Stimulated activated naive CD8-positive, alpha-beta T cell treated with anti-CD3 and anti-CD28 coated beads, Interleukin-15, Interleukin-2, amounts not matched to agents 100 ng/mL and 50 ng/mL, for 24 hours (primary cell): Measurements from ENCODE around the gene GDI1.

ENCODE experiments used
- H3K27ac Mint-ChIP-seq: one replicate; pipeline ENCODE4 v1.8.0; 2021; ENCODE audit warnings: mild to moderate bottlenecking, mixed read lengths
- H3K27me3 Mint-ChIP-seq: one replicate; pipeline ENCODE4 v1.8.0; 2021; ENCODE audit warnings: mixed read lengths
- H3K36me3 Mint-ChIP-seq: one replicate; pipeline ENCODE4 v1.8.0; 2021; ENCODE audit warnings: low read depth, mixed read lengths
- H3K4me1 Mint-ChIP-seq: one replicate; pipeline ENCODE4 v1.8.0; 2021; ENCODE audit warnings: low read depth, mixed read lengths
- H3K4me3 Mint-ChIP-seq: one replicate; pipeline ENCODE4 v1.8.0; 2021; ENCODE audit warnings: mild to moderate bottlenecking, mixed read lengths
- H3K9me3 Mint-ChIP-seq: one replicate; pipeline ENCODE4 v1.8.0; 2021; ENCODE audit warnings: mixed read lengths

Gene GDI1

GRCh38 chrX:154440623-154441357, 3.8 kb downstream of the GDI1 start:
- Mint-ChIP-seq H3K4me1 (peaks cover 24% of the 10 kb centered on the region), H3K4me3 (no peak overlapping the region), H3K36me3 (peaks cover 9% of the 10 kb centered on the region), H3K27ac (no peak overlapping the region), H3K9me3 (no peaks in the 10 kb centered on the region), H3K27me3 (no peaks in the 10 kb centered on the region)

- Mint-ChIP-seq H3K4me3 (no peak overlapping the region), H3K27ac (no peak overlapping the region), H3K4me1 (peaks cover 19% of the 10 kb centered on the region), H3K27me3 (no peaks in the 10 kb centered on the region), H3K36me3 (peaks cover 3% of the 10 kb centered on the region), H3K9me3 (no peaks in the 10 kb centered on the region)
Observed at GRCh38 chrX:154441564-154441963, 4.6 kb downstream of the GDI1 start.

GRCh38 chrX:154441984-154442707, 5.2 kb downstream of the GDI1 start:
- H3K36me3 Mint-ChIP-seq: peaks cover 6% of the 10 kb centered on the region
- H3K4me1 Mint-ChIP-seq: peaks cover 19% of the 10 kb centered on the region
- no peak overlapping the region for H3K4me3 Mint-ChIP-seq
- no peaks in the 10 kb centered on the region for H3K27me3 Mint-ChIP-seq
- H3K27ac Mint-ChIP-seq: no peak overlapping the region
- H3K9me3 Mint-ChIP-seq: no peaks in the 10 kb centered on the region

GRCh38 chrX:154443479-154443910, 6.5 kb downstream of the GDI1 start:
- H3K9me3 Mint-ChIP-seq: no peaks in the 10 kb centered on the region
- H3K4me1 Mint-ChIP-seq: peaks cover 10% of the 10 kb centered on the region
- no peaks in the 10 kb centered on the region for H3K27me3 Mint-ChIP-seq
- H3K4me3 Mint-ChIP-seq: peak overlapping the region; percentile 71
- no peak overlapping the region for H3K27ac Mint-ChIP-seq
- H3K36me3 Mint-ChIP-seq: peaks cover 7% of the 10 kb centered on the region

- no peak within 1 kb of the TSS for H3K27ac Mint-ChIP-seq
- peaks cover 7% of the 10 kb centered on the region for H3K4me1 Mint-ChIP-seq
- H3K4me3 Mint-ChIP-seq: peak within 1 kb of the TSS; percentile 71
- peaks cover 4% of the 10 kb centered on the region for H3K36me3 Mint-ChIP-seq
- H3K27me3 Mint-ChIP-seq: no peaks in the 10 kb centered on the region
- no peaks in the 10 kb centered on the region for H3K9me3 Mint-ChIP-seq
Observed at GRCh38 chrX:154443992-154444754, 7.2 kb downstream of the GDI1 start, which contains the start of gene FAM50A. Gene FAM50A, plus strand, starts transcription at chrX:154444141. Its CDS starts 95 bp downstream, at chrX:154444236.

GRCh38 chrX:154444755-154445246, 7.8 kb downstream of the GDI1 start:
- Mint-ChIP-seq H3K4me3 (peak overlapping the region; percentile 69), H3K4me1 (peaks cover 7% of the 10 kb centered on the region), H3K27ac (no peak overlapping the region), H3K9me3 (no peaks in the 10 kb centered on the region), H3K27me3 (no peaks in the 10 kb centered on the region), H3K36me3 (peaks cover 4% of the 10 kb centered on the region)

- H3K4me3 Mint-ChIP-seq: no peak overlapping the region
- H3K36me3 Mint-ChIP-seq: peaks cover 4% of the 10 kb centered on the region
- no peaks in the 10 kb centered on the region for H3K27me3 Mint-ChIP-seq
- no peaks in the 10 kb centered on the region for H3K9me3 Mint-ChIP-seq
- H3K4me1 Mint-ChIP-seq: peaks cover 7% of the 10 kb centered on the region
- no peak overlapping the region for H3K27ac Mint-ChIP-seq
Observed at GRCh38 chrX:154445776-154446175, 8.8 kb downstream of the GDI1 start.

- Mint-ChIP-seq H3K36me3 (peaks cover 4% of the 10 kb centered on the region), H3K4me3 (no peak overlapping the region), H3K4me1 (peaks cover 4% of the 10 kb centered on the region), H3K27ac (no peak overlapping the region), H3K9me3 (no peaks in the 10 kb centered on the region), H3K27me3 (no peaks in the 10 kb centered on the region)
Observed at GRCh38 chrX:154446430-154446829, 9.5 kb downstream of the GDI1 start.

GRCh38 chrX:154448484-154448883, 11.5 kb downstream of the GDI1 start:
- Mint-ChIP-seq H3K27ac (no peak overlapping the region), H3K4me3 (no peak overlapping the region), H3K36me3 (peaks cover 4% of the 10 kb centered on the region), H3K4me1 (peaks cover 2% of the 10 kb centered on the region), H3K9me3 (no peaks in the 10 kb centered on the region), H3K27me3 (no peaks in the 10 kb centered on the region)

- no peaks in the 10 kb centered on the region for H3K4me1 Mint-ChIP-seq
- H3K27ac Mint-ChIP-seq: no peak overlapping the region
- no peak overlapping the region for H3K4me3 Mint-ChIP-seq
- H3K9me3 Mint-ChIP-seq: no peaks in the 10 kb centered on the region
- H3K36me3 Mint-ChIP-seq: peaks cover 4% of the 10 kb centered on the region
- no peaks in the 10 kb centered on the region for H3K27me3 Mint-ChIP-seq
Observed at GRCh38 chrX:154449618-154450017, 12.7 kb downstream of the GDI1 start.

GRCh38 chrX:154450312-154450711, 13.4 kb downstream of the GDI1 start:
- Mint-ChIP-seq H3K9me3 (no peaks in the 10 kb centered on the region), H3K4me1 (no peaks in the 10 kb centered on the region), H3K36me3 (peaks cover 4% of the 10 kb centered on the region), H3K4me3 (no peak overlapping the region), H3K27ac (no peak overlapping the region), H3K27me3 (no peaks in the 10 kb centered on the region)

- no peaks in the 10 kb centered on the region for H3K36me3 Mint-ChIP-seq
- no peak overlapping the region for H3K27ac Mint-ChIP-seq
- no peaks in the 10 kb centered on the region for H3K27me3 Mint-ChIP-seq
- no peak overlapping the region for H3K4me3 Mint-ChIP-seq
- no peaks in the 10 kb centered on the region for H3K9me3 Mint-ChIP-seq
- H3K4me1 Mint-ChIP-seq: peaks cover 6% of the 10 kb centered on the region
Observed at GRCh38 chrX:154452823-154453222, 15.9 kb downstream of the GDI1 start.

- Mint-ChIP-seq H3K4me3 (peak overlapping the region; percentile 91), H3K9me3 (no peaks in the 10 kb centered on the region), H3K27ac (peak overlapping the region; percentile 97), H3K27me3 (no peaks in the 10 kb centered on the region), H3K4me1 (peaks cover 6% of the 10 kb centered on the region), H3K36me3 (peaks cover 4% of the 10 kb centered on the region)
Observed at GRCh38 chrX:154457491-154458115, 20.6 kb downstream of the GDI1 start.

- H3K9me3 Mint-ChIP-seq: no peaks in the 10 kb centered on the region
- peak within 1 kb of the TSS; percentile 91 for H3K4me3 Mint-ChIP-seq
- H3K27me3 Mint-ChIP-seq: no peaks in the 10 kb centered on the region
- peaks cover 6% of the 10 kb centered on the region for H3K4me1 Mint-ChIP-seq
- peaks cover 4% of the 10 kb centered on the region for H3K36me3 Mint-ChIP-seq
- H3K27ac Mint-ChIP-seq: peak within 1 kb of the TSS; percentile 97
Observed at GRCh38 chrX:154458116-154458953, 21.4 kb downstream of the GDI1 start, which contains the start of gene PLXNA3. Gene PLXNA3, plus strand, starts transcription at chrX:154458281. Its CDS starts 1,903 bp downstream, at chrX:154460184.
